Mesenteric fat pad (tissue), 1 donor: ENCODE measurements around the gene DENND2D. TPM values are rescaled to one million over a fixed set of nuclear protein-coding genes. Genes with fewer than 3 reads are reported as not detected.

Experiments used
- DNase-seq: peaks from one replicate; pipeline ENCODE4 v3.0.0-alpha.2; 2020; ENCODE audit warnings: low spot score
- total RNA-seq: library from RNA; stranded (reverse); fragmentation: NEBNext Ultra II Directional; extraction: Animal tissue kit (Norgen Biotek cat#: 25700); gene quantifications from one replicate; pipeline ENCODE4 v1.2.1, GENCODE V29; 2021
- donor health status: DM: yes; HTN: yes; CAD: no.

DENND2D gene
- total RNA-seq, 1 donor from 2014 or later = 33.0 TPM

- DNase-seq = peak; percentile 91
Measured at GRCh38 chr1:111204201-111204982, 3.9 kb upstream of the DENND2D start.

GRCh38 chr1:111203681-111204200 is 3.3 kb upstream of the DENND2D start:
- no peak for DNase-seq

- DNase-seq = no peak
Measured at GRCh38 chr1:111202707-111203623, 2.5 kb upstream of the DENND2D start.

- no peak for DNase-seq
Measured at GRCh38 chr1:111202366-111202706, 1.9 kb upstream of the DENND2D start.

- DNase-seq = no peak
Measured at GRCh38 chr1:111201275-111202090, 1.0 kb upstream of the DENND2D start.

GRCh38 chr1:111200802-111201161 is 336 bp upstream of the DENND2D start:
- DNase-seq = no peak

- DNase-seq = no peak
Measured at GRCh38 chr1:111199329-111199728, 1.1 kb downstream of the DENND2D start.

GRCh38 chr1:111198836-111199235 is 1.6 kb downstream of the DENND2D start:
- no peak for DNase-seq

GRCh38 chr1:111197598-111198284 is 2.7 kb downstream of the DENND2D start:
- no peak for DNase-seq

GRCh38 chr1:111196213-111196612 is 4.2 kb downstream of the DENND2D start:
- DNase-seq = no peak

GRCh38 chr1:111195002-111195684 is 5.3 kb downstream of the DENND2D start:
- DNase-seq = no peak

- DNase-seq = no peak
Measured at GRCh38 chr1:111193712-111194480, 6.5 kb downstream of the DENND2D start.

- DNase-seq = no peak
Measured at GRCh38 chr1:111192658-111193519, 7.6 kb downstream of the DENND2D start.

GRCh38 chr1:111192074-111192473 is 8.4 kb downstream of the DENND2D start:
- no peak for DNase-seq

- no peak for DNase-seq
Measured at GRCh38 chr1:111191496-111191895, 8.9 kb downstream of the DENND2D start.

- DNase-seq = no peak
Measured at GRCh38 chr1:111190931-111191451, 9.5 kb downstream of the DENND2D start.

- no peak for DNase-seq
Measured at GRCh38 chr1:111184663-111185062, 15.8 kb downstream of the DENND2D start.
